Nephron (organoid): Measurements from ENCODE around the gene SIK2.

Experiments used
- H3K27ac Mint-ChIP-seq, 3 experiments: 2 replicates each; pipeline ENCODE4 v1.8.0; 2020; ENCODE audit warnings: mixed read lengths in 3 of 3, mild to moderate bottlenecking in 2 of 3, moderate library complexity in 1 of 3
- H3K27me3 Mint-ChIP-seq: 2 replicates; pipeline ENCODE4 v1.8.0; 2021; ENCODE audit warnings: low read depth, mild to moderate bottlenecking, moderate library complexity, mixed read lengths
- H3K36me3 Mint-ChIP-seq: 2 replicates; pipeline ENCODE4 v1.8.0; 2020; ENCODE audit warnings: low read depth, mixed read lengths
- H3K4me1 Mint-ChIP-seq: 2 replicates; pipeline ENCODE4 v1.8.0; 2020; ENCODE audit warnings: mixed read lengths
- H3K4me3 Mint-ChIP-seq, 3 experiments: 2 replicates each; pipeline ENCODE4 v1.8.0; 2020; ENCODE audit warnings: mild to moderate bottlenecking in 3 of 3, mixed read lengths in 3 of 3, moderate library complexity in 2 of 3
- H3K9me3 Mint-ChIP-seq: 2 replicates; pipeline ENCODE4 v1.8.0; 2020; ENCODE audit warnings: mixed read lengths
- CTCF ChIP-seq, 3 experiments: fragments of 200-600 bp; sonication (generic); IDR thresholded peaks; one replicate each; pipeline ENCODE4 v1.5.0; 2021; ENCODE audit warnings: antibody characterized with exemption in 3 of 3; ENCODE audit not compliant: unreplicated experiment in 3 of 3

SIK2 gene

GRCh38 chr11:111779118-111779517 is 176.9 kb downstream of the SIK2 start:
- Mint-ChIP-seq H3K4me1 (peaks cover 17% of the 10 kb centered on the region), H3K27ac (no peak overlapping the region), H3K27me3 (no peaks in the 10 kb centered on the region), H3K9me3 (no peaks in the 10 kb centered on the region), H3K4me3 (no peak overlapping the region), H3K36me3 (peaks cover 5% of the 10 kb centered on the region)
- no peak for TF ChIP-seq CTCF (IDR thresholded peaks at IDR 0.05; ENCODE audit: unreplicated experiment in 3 of 3)
